ENCODE measurements around the gene GSC2.

DNA sequence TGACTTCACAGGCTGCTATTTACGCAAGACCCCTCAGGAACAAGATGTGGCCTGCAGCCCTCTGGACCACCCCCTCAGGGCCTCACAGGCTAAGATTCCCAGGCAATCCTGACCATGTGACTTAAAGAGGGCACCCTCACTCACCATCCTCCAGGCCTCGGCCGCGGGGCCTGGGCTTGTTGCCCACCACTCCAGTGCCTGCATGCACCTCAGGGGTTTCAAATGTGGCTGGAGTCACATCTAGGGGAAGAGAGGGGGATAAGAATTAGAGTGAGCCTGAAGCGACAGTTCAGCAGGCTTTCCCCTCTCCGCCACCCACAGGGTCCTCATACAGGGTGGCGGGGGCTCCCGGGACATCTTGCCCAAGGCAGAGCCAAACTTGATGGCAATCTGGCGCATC is 7.7 kb downstream of the GSC2 start:
- TF ChIP-seq, protein P1, sequence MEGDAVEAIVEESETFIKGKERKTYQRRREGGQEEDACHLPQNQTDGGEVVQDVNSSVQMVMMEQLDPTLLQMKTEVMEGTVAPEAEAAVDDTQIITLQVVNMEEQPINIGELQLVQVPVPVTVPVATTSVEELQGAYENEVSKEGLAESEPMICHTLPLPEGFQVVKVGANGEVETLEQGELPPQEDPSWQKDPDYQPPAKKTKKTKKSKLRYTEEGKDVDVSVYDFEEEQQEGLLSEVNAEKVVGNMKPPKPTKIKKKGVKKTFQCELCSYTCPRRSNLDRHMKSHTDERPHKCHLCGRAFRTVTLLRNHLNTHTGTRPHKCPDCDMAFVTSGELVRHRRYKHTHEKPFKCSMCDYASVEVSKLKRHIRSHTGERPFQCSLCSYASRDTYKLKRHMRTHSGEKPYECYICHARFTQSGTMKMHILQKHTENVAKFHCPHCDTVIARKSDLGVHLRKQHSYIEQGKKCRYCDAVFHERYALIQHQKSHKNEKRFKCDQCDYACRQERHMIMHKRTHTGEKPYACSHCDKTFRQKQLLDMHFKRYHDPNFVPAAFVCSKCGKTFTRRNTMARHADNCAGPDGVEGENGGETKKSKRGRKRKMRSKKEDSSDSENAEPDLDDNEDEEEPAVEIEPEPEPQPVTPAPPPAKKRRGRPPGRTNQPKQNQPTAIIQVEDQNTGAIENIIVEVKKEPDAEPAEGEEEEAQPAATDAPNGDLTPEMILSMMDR (IDR thresholded peaks at IDR 0.05): no peak
- TF ChIP-seq POLR2A (IDR thresholded peaks at IDR 0.05): no peak
